ENCODE measurements around the gene TBX22.

TBX22 gene
- long read RNA-seq, result 0 reads

- Histone ChIP-seq H3K27me3 (ENCODE audit: insufficient read depth, poor library complexity, severe bottlenecking) (no peaks in the 10 kb centered on the region), H3K4me3 (replicated peaks; ENCODE audit: insufficient read depth, low read length) (no peak within 1 kb of the TSS), H3K27ac (replicated peaks) (no peak within 1 kb of the TSS)
- no peak for DNase-seq (ENCODE audit: low read depth in 1 of 2, low spot score in 1 of 2)
- TF ChIP-seq GABPA (IDR thresholded peaks at IDR 0.05; ENCODE audit: low read depth), result no peak
- TF ChIP-seq REST (IDR thresholded peaks at IDR 0.05; ENCODE audit: insufficient replicate concordance, low read depth), result no peak
- TF ChIP-seq POLR2AphosphoS5 (IDR thresholded peaks at IDR 0.05; ENCODE audit: low read depth), result no peak
- no peak for TF ChIP-seq CTCF (IDR thresholded peaks at IDR 0.05; ENCODE audit: insufficient read depth, low read length)
- no peak for TF ChIP-seq SPI1 (IDR thresholded peaks at IDR 0.05; ENCODE audit: borderline replicate concordance, low read depth)
Measured at GRCh38 chrX:80014141-80014940, at the start of gene TBX22. Gene TBX22 (plus strand): TSS chrX:80014753. CDS start chrX:80022270, 7,517 bp downstream.

GRCh38 chrX:79975605-79976004 is 38.9 kb upstream of the TBX22 start:
- Histone ChIP-seq H3K4me3 (replicated peaks; ENCODE audit: insufficient read depth, low read length) (no peak overlapping the region), H3K27ac (replicated peaks) (no peak overlapping the region), H3K27me3 (ENCODE audit: insufficient read depth, poor library complexity, severe bottlenecking) (no peaks in the 10 kb centered on the region)
- DNase-seq (ENCODE audit: low read depth in 1 of 2, low spot score in 1 of 2), result no peak
- TF ChIP-seq POLR2AphosphoS5 (IDR thresholded peaks at IDR 0.05; ENCODE audit: low read depth), result no peak
- TF ChIP-seq SPI1 (IDR thresholded peaks at IDR 0.05; ENCODE audit: borderline replicate concordance, low read depth), result no peak
- no peak for TF ChIP-seq REST (IDR thresholded peaks at IDR 0.05; ENCODE audit: insufficient replicate concordance, low read depth)
- TF ChIP-seq CTCF (IDR thresholded peaks at IDR 0.05; ENCODE audit: insufficient read depth, low read length), result no peak
- TF ChIP-seq GABPA (IDR thresholded peaks at IDR 0.05; ENCODE audit: low read depth), result no peak

- TF ChIP-seq REST (IDR thresholded peaks at IDR 0.05; ENCODE audit: insufficient replicate concordance, low read depth), result no peak
- TF ChIP-seq CTCF (IDR thresholded peaks at IDR 0.05; ENCODE audit: insufficient read depth, low read length), result no peak
- no peak for TF ChIP-seq SPI1 (IDR thresholded peaks at IDR 0.05; ENCODE audit: borderline replicate concordance, low read depth)
- TF ChIP-seq POLR2AphosphoS5 (IDR thresholded peaks at IDR 0.05; ENCODE audit: low read depth), result no peak
- TF ChIP-seq GABPA (IDR thresholded peaks at IDR 0.05; ENCODE audit: low read depth), result no peak
- DNase-seq (ENCODE audit: low read depth in 1 of 2, low spot score in 1 of 2), result no peak
- Histone ChIP-seq H3K27ac (replicated peaks) (no peak overlapping the region), H3K4me3 (replicated peaks; ENCODE audit: insufficient read depth, low read length) (no peak overlapping the region), H3K27me3 (ENCODE audit: insufficient read depth, poor library complexity, severe bottlenecking) (no peaks in the 10 kb centered on the region)
Measured at GRCh38 chrX:80004458-80004857, 10.1 kb upstream of the TBX22 start.

All from HL-60 (cell line).